HCT116 (cell line): Measurements from ENCODE around the gene NUDT5. TPM values are rescaled to one million over a fixed set of nuclear protein-coding genes. Genes with fewer than 3 reads are reported as not detected.

Experiments
- ATAC-seq: fragments of 200-7000 bp; cut with Tn5 transposase; 2 replicates; pipeline ENCODE4 v1.9.1; 2020; ENCODE audit warnings: mild to moderate bottlenecking, moderate library complexity
- BruUV-seq: library from RNA; stranded (reverse); fragments of 400-500 nt; replicated peaks from 2 replicates; lab custom pipeline; 2021; lab: Mats Ljungman, UMichigan
- CTCF ChIA-PET: fragments of 300-600 bp; sonication (Branson Sonifier 250); formaldehyde crosslinking; loops from one replicate; lab custom pipeline; 2021; ENCODE audit warnings: antibody characterized with exemption; lab: Charles Lee
- POLR2A ChIA-PET: fragments of 300-600, 350-600 bp; sonication (Branson Sonifier 250); formaldehyde crosslinking; loops from one replicate; lab custom pipeline; 2021; ENCODE audit warnings: antibody characterized with exemption; lab: Charles Lee
- RAD21 ChIA-PET, 2 experiments: fragments of 300-600 bp; sonication (Branson Sonifier 250); formaldehyde crosslinking; loops; one replicate each; lab custom pipeline; 2023; ENCODE audit warnings: low total read pairs in 2 of 2; ENCODE audit not compliant: uncharacterized antibody in 2 of 2, unreplicated experiment in 2 of 2, low non-redundant PET in 1 of 2; lab: Charles Lee
- DNase-seq: peaks from one replicate; pipeline ENCODE4 v3.0.0-alpha.2; 2010; ENCODE audit warnings: low read depth, low spot score
- H2AFZ ChIP-seq: fragments of 200-600 bp; shearing (Covaris generic), sonication (generic); 2 replicates; pipeline ENCODE4 v1.6.1; 2017; ENCODE audit warnings: low read depth, mixed run types, mixed read lengths, antibody characterized with exemption, low read length; ENCODE audit not compliant: poor library complexity, severe bottlenecking
- H3K27ac ChIP-seq: 2 replicates; pipeline ENCODE4 v1.5.1; 2012; ENCODE audit warnings: low read depth, low read length
- H3K27me3 ChIP-seq: fragments of 200-600 bp; sonication (generic); 2 replicates; pipeline ENCODE4 v1.6.1; 2016; ENCODE audit warnings: mixed run types, low read length, mixed read lengths; ENCODE audit not compliant: insufficient read depth
- H3K36me3 ChIP-seq, 2 experiments: fragments of 200-500 bp in 1 of 2; fragments of 200-600 bp in 1 of 2; sonication (Bioruptor generic) in 1 of 2; sonication (generic) in 1 of 2; 2 replicates each; pipeline versions ENCODE4 v1.5.1 to v1.6.1; 2014 to 2016; ENCODE audit warnings: low read length in 2 of 2, inconsistent platforms in 1 of 2, mixed read lengths in 1 of 2, mixed run types in 1 of 2; ENCODE audit not compliant: insufficient read depth in 2 of 2, control insufficient read depth in 1 of 2
- H3K4me1 ChIP-seq, 2 experiments: fragments of 200-600 bp in 1 of 2; sonication (generic) in 1 of 2; 2 replicates each; pipeline versions ENCODE4 v1.5.1 to v1.6.1; 2012 to 2017; ENCODE audit warnings: low read length in 2 of 2, inconsistent platforms in 1 of 2, mild to moderate bottlenecking in 1 of 2, mixed read lengths in 1 of 2, mixed run types in 1 of 2, moderate library complexity in 1 of 2; ENCODE audit not compliant: insufficient read depth in 2 of 2, control insufficient read depth in 1 of 2
- H3K4me2 ChIP-seq: fragments of 200-600 bp; sonication (generic); 2 replicates; pipeline ENCODE4 v1.6.1; 2017; ENCODE audit warnings: mixed run types, low read length, mixed read lengths
- H3K4me3 ChIP-seq, 2 experiments: fragments of 200-600 bp in 1 of 2; sonication (generic) in 1 of 2; replicated peaks in 1 of 2; 2 replicates each; pipeline ENCODE4 v1.5.1; 2011 to 2016; ENCODE audit warnings: low read length in 2 of 2, control low read depth in 1 of 2, low read depth in 1 of 2, mild to moderate bottlenecking in 1 of 2, mixed read lengths in 1 of 2, mixed run types in 1 of 2
- H3K79me2 ChIP-seq: fragments of 200-600 bp; sonication (generic); 2 replicates; pipeline ENCODE4 v1.6.1; 2017; ENCODE audit warnings: mild to moderate bottlenecking, mixed run types, low read length, moderate library complexity, mixed read lengths; ENCODE audit not compliant: insufficient read depth
- H3K9ac ChIP-seq: fragments of 200-600 bp; sonication (generic); 2 replicates; pipeline ENCODE4 v1.6.1; 2016; ENCODE audit warnings: low read length, mixed read lengths
- H3K9me2 ChIP-seq: fragments of 200-600 bp; sonication (generic), shearing (Covaris generic); 2 replicates; pipeline ENCODE4 v1.6.1; 2017; ENCODE audit warnings: mixed run types, mild to moderate bottlenecking, moderate library complexity; ENCODE audit not compliant: insufficient read depth
- H3K9me3 ChIP-seq, 2 experiments: fragments of 200-500 bp in 1 of 2; fragments of 200-600 bp in 1 of 2; sonication (Bioruptor generic) in 1 of 2; sonication (generic) in 1 of 2; 2 replicates each; pipeline ENCODE4 v1.6.1; 2014 to 2017; ENCODE audit warnings: low read length in 2 of 2, mixed read lengths in 2 of 2, inconsistent platforms in 1 of 2, low read depth in 1 of 2, mild to moderate bottlenecking in 1 of 2, mixed run types in 1 of 2, moderate library complexity in 1 of 2; ENCODE audit not compliant: control insufficient read depth in 1 of 2, insufficient read depth in 1 of 2
- H4K20me1 ChIP-seq: fragments of 200-600 bp; sonication (generic), shearing (Covaris generic); 2 replicates; pipeline ENCODE4 v1.6.1; 2017; ENCODE audit warnings: mixed run types, mild to moderate bottlenecking, moderate library complexity; ENCODE audit not compliant: insufficient read depth
- CBX3 ChIP-seq: IDR thresholded peaks from 2 replicates; pipeline ENCODE4 v1.6.1; 2012; ENCODE audit warnings: low read depth
- CEBPB ChIP-seq: IDR thresholded peaks from 2 replicates; pipeline ENCODE4 v1.6.1; 2012; ENCODE audit warnings: low read depth
- EGR1 ChIP-seq: IDR thresholded peaks from 2 replicates; pipeline ENCODE4 v1.6.1; 2012; ENCODE audit warnings: low read depth
- ELF1 ChIP-seq: IDR thresholded peaks from 2 replicates; pipeline ENCODE4 v1.6.1; 2012; ENCODE audit warnings: low read depth, borderline replicate concordance
- EZH2 ChIP-seq: fragments of 200-600 bp; sonication (generic); IDR thresholded peaks from 2 replicates; pipeline ENCODE4 v1.6.1; 2017; ENCODE audit warnings: antibody characterized with exemption, mixed run types
- EZH2phosphoT487 ChIP-seq: fragments of 200-600 bp; IDR thresholded peaks from 2 replicates; pipeline ENCODE4 v1.6.1; 2018; ENCODE audit warnings: antibody characterized with exemption, borderline replicate concordance
- JUND ChIP-seq: IDR thresholded peaks from 2 replicates; pipeline ENCODE4 v1.6.1; 2012
- POLR2A ChIP-seq: IDR thresholded peaks from 2 replicates; pipeline ENCODE4 v1.7.0; 2011; ENCODE audit warnings: borderline replicate concordance; ENCODE audit not compliant: insufficient read depth, insufficient read length; ENCODE audit errors: extremely low read depth
- RAD21 ChIP-seq: IDR thresholded peaks from 2 replicates; pipeline ENCODE4 v1.6.1; 2012; ENCODE audit warnings: low read depth, mild to moderate bottlenecking
- SP1 ChIP-seq: IDR thresholded peaks from 2 replicates; pipeline ENCODE4 v1.6.1; 2012; ENCODE audit warnings: low read depth
- TCF7L2 ChIP-seq: IDR thresholded peaks from 2 replicates; pipeline ENCODE4 v1.7.0; 2011; ENCODE audit warnings: borderline replicate concordance, inconsistent platforms; ENCODE audit not compliant: insufficient read depth, insufficient read length; ENCODE audit errors: extremely low read depth
- YY1 ChIP-seq: IDR thresholded peaks from 2 replicates; pipeline ENCODE4 v1.6.1; 2011; ENCODE audit warnings: low read length, low read depth, moderate library complexity, mild to moderate bottlenecking; ENCODE audit not compliant: insufficient replicate concordance; ENCODE audit errors: extremely low read depth
- ZFX ChIP-seq: fragments of 450-650 bp; IDR thresholded peaks from 2 replicates; pipeline ENCODE4 v1.6.1; 2017
- ZNF274 ChIP-seq: fragments of 200-500 bp; sonication (Bioruptor generic); IDR thresholded peaks from 2 replicates; pipeline ENCODE4 v1.6.1; 2014; ENCODE audit warnings: mild to moderate bottlenecking, low read depth, low read length, inconsistent platforms
- intact Hi-C: fragments of 100-400 bp; cut with micrococcal nuclease; formaldehyde crosslinking; loops from 2 replicates; pipeline ENCODE4 v1.10.0; 2022
- total RNA-seq: library from RNA; stranded (reverse); gene quantifications from one replicate; pipeline ENCODE4 v1.2.1, GENCODE V29; 2021; ENCODE audit not compliant: unreplicated experiment
- TF ChIP-seq, protein P1 (sequence below), 3 experiments: fragments of 200-600 bp in 1 of 3; sonication (generic) in 1 of 3; IDR thresholded peaks in 2 of 3; conservative IDR thresholded peaks in 1 of 3; 2 replicates each; pipeline ENCODE4 v1.5.1; 2012 to 2017; ENCODE audit warnings: low read depth in 2 of 3, low read length in 2 of 3, antibody characterized with exemption in 1 of 3, borderline replicate concordance in 1 of 3, control low read depth in 1 of 3, mild to moderate bottlenecking in 1 of 3, mixed read lengths in 1 of 3, mixed run types in 1 of 3, moderate library complexity in 1 of 3; ENCODE audit not compliant: insufficient read depth in 1 of 3
- TF ChIP-seq, protein P2 (sequence below): IDR thresholded peaks from 2 replicates; pipeline ENCODE4 v1.6.1; 2012; ENCODE audit warnings: low read depth
- TF ChIP-seq, protein P3 (sequence below): IDR thresholded peaks from 2 replicates; pipeline ENCODE4 v1.6.1; 2012

NUDT5 gene
- total RNA-seq, 1 experiment from 2014 or later, result 101 TPM

DNA sequence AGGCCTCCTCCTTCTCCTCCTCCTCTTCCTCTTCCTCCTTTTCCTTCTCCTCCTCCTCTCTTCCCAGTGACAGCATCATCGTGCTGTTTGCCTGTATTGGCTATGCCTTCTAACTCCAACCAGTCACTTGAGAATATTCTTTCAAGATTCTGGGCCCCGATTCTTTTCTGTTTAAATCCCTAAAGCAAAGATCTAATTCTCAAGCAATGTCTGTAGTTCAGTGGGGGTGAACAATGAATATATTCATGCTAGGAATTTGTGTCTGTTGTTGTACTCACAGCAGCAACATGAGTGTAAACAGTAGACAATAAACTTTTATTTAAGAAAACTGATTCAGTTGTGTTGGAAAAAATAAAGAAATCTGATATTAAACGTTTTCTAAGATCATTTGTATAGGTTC, 30.7 kb downstream of the NUDT5 start:
- Histone ChIP-seq H3K4me1 (no peaks in the 10 kb centered on the region), H3K4me3 (no peak overlapping the region), H3K27ac (no peak overlapping the region), H3K79me2 (no peaks in the 10 kb centered on the region), H4K20me1 (no peaks in the 10 kb centered on the region), H3K36me3 (peaks cover 17 to 19% of the 10 kb centered on the region in 2 experiments), H3K4me2 (no peak overlapping the region), H3K9ac (no peak overlapping the region), H2AFZ (no peak overlapping the region), H3K27me3 (no peaks in the 10 kb centered on the region), H3K9me2 (no peaks in the 10 kb centered on the region), H3K9me3 (no peaks in the 10 kb centered on the region)
- no peak for TF ChIP-seq JUND
- TF ChIP-seq CEBPB, result no peak
- TF ChIP-seq, protein P1, sequence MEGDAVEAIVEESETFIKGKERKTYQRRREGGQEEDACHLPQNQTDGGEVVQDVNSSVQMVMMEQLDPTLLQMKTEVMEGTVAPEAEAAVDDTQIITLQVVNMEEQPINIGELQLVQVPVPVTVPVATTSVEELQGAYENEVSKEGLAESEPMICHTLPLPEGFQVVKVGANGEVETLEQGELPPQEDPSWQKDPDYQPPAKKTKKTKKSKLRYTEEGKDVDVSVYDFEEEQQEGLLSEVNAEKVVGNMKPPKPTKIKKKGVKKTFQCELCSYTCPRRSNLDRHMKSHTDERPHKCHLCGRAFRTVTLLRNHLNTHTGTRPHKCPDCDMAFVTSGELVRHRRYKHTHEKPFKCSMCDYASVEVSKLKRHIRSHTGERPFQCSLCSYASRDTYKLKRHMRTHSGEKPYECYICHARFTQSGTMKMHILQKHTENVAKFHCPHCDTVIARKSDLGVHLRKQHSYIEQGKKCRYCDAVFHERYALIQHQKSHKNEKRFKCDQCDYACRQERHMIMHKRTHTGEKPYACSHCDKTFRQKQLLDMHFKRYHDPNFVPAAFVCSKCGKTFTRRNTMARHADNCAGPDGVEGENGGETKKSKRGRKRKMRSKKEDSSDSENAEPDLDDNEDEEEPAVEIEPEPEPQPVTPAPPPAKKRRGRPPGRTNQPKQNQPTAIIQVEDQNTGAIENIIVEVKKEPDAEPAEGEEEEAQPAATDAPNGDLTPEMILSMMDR (IDR thresholded peaks at IDR 0.05 in 2 of 3, conservative IDR thresholded peaks at IDR 0.05 in 1 of 3; ENCODE audit: borderline replicate concordance in 1 of 3, insufficient read depth in 1 of 3, low read depth in 2 of 3, low read length in 2 of 3), result no peak
- TF ChIP-seq YY1, result no peak
- no peak for TF ChIP-seq ELF1
- TF ChIP-seq EZH2, result no peak
- TF ChIP-seq ZNF274, result no peak
- TF ChIP-seq CBX3, result no peak
- TF ChIP-seq, protein P2, sequence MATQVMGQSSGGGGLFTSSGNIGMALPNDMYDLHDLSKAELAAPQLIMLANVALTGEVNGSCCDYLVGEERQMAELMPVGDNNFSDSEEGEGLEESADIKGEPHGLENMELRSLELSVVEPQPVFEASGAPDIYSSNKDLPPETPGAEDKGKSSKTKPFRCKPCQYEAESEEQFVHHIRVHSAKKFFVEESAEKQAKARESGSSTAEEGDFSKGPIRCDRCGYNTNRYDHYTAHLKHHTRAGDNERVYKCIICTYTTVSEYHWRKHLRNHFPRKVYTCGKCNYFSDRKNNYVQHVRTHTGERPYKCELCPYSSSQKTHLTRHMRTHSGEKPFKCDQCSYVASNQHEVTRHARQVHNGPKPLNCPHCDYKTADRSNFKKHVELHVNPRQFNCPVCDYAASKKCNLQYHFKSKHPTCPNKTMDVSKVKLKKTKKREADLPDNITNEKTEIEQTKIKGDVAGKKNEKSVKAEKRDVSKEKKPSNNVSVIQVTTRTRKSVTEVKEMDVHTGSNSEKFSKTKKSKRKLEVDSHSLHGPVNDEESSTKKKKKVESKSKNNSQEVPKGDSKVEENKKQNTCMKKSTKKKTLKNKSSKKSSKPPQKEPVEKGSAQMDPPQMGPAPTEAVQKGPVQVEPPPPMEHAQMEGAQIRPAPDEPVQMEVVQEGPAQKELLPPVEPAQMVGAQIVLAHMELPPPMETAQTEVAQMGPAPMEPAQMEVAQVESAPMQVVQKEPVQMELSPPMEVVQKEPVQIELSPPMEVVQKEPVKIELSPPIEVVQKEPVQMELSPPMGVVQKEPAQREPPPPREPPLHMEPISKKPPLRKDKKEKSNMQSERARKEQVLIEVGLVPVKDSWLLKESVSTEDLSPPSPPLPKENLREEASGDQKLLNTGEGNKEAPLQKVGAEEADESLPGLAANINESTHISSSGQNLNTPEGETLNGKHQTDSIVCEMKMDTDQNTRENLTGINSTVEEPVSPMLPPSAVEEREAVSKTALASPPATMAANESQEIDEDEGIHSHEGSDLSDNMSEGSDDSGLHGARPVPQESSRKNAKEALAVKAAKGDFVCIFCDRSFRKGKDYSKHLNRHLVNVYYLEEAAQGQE, result no peak
- TF ChIP-seq POLR2A, result no peak
- no peak for TF ChIP-seq SP1
- no peak for TF ChIP-seq EGR1
- no peak for TF ChIP-seq ZFX
- TF ChIP-seq EZH2phosphoT487, result no peak
- no peak for TF ChIP-seq TCF7L2
- no peak for TF ChIP-seq RAD21
- TF ChIP-seq, protein P3, sequence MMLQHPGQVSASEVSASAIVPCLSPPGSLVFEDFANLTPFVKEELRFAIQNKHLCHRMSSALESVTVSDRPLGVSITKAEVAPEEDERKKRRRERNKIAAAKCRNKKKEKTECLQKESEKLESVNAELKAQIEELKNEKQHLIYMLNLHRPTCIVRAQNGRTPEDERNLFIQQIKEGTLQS, result no peak
- POLR2A ChIA-PET, result no interaction called here
- RAD21 ChIA-PET, result no interaction called here
- CTCF ChIA-PET, result no interaction called here
- no TSS peak for BruUV-seq
- no peak for DNase-seq
- intact Hi-C loops, result no loop called here
- no peak for ATAC-seq
